Parathyroid adenoma (tissue), 2 donors: Measurements from ENCODE around the gene DDTL.
"Not testable (repeated sequence)": the region's sequence is repeated elsewhere in the genome, so short reads cannot be mapped to it uniquely, and the experiment has no call there.

Experiments
- H2AFZ ChIP-seq: fragments of 300-600 bp; sonication (generic); one replicate; pipeline ENCODE4 v1.7.0; 2017; ENCODE audit warnings: antibody characterized with exemption, mild to moderate bottlenecking
- H3K27ac ChIP-seq: fragments of 300-600 bp; sonication (generic); one replicate; pipeline ENCODE4 v1.7.0; 2017
- H3K27me3 ChIP-seq: fragments of 300-600 bp; sonication (generic); one replicate; pipeline ENCODE4 v1.7.0; 2017; ENCODE audit warnings: low read length; ENCODE audit not compliant: control insufficient read depth, insufficient read depth
- H3K36me3 ChIP-seq: fragments of 300-600 bp; sonication (generic); one replicate; pipeline ENCODE4 v1.7.0; 2017; ENCODE audit warnings: low read length; ENCODE audit not compliant: control insufficient read depth, insufficient read depth
- H3K4me1 ChIP-seq: fragments of 300-600 bp; sonication (generic); one replicate; pipeline ENCODE4 v1.7.0; 2017; ENCODE audit warnings: control low read depth
- H3K4me2 ChIP-seq: fragments of 300-600 bp; sonication (generic); one replicate; pipeline ENCODE4 v1.7.0; 2017; ENCODE audit warnings: low read length
- H3K4me3 ChIP-seq: fragments of 300-600 bp; sonication (generic); one replicate; pipeline ENCODE4 v1.7.0; 2017; ENCODE audit warnings: low read depth, low read length
- H3K79me2 ChIP-seq: fragments of 300-600 bp; sonication (generic); one replicate; pipeline ENCODE4 v1.7.0; 2017; ENCODE audit warnings: control low read depth
- H3K9ac ChIP-seq: fragments of 300-600 bp; sonication (generic); one replicate; pipeline ENCODE4 v1.7.0; 2017; ENCODE audit warnings: mild to moderate bottlenecking
- H3K9me3 ChIP-seq: fragments of 300-600 bp; sonication (generic); one replicate; pipeline ENCODE4 v1.7.0; 2017; ENCODE audit warnings: low read length; ENCODE audit not compliant: control insufficient read depth
- CTCF ChIP-seq: fragments of 300-600 bp; sonication (generic); IDR thresholded peaks from one replicate; pipeline ENCODE4 v1.7.0; 2017; ENCODE audit warnings: antibody characterized with exemption, mild to moderate bottlenecking
- donor health status: primary hyperparathyroidism.

DDTL gene

GRCh38 chr22:23966568-23966967 is at the start of gene DDTL:
Gene DDTL (plus strand): TSS chr22:23966888. CDS start chr22:23966915, 27 bp downstream.
- H3K4me1 ChIP-seq, H3K27ac ChIP-seq, H3K27me3 ChIP-seq, H3K9ac ChIP-seq, H2AFZ ChIP-seq, H3K4me3 ChIP-seq, H3K4me2 ChIP-seq, H3K79me2 ChIP-seq, H3K36me3 ChIP-seq, H3K9me3 ChIP-seq: not testable (repeated sequence)

- H3K79me2 ChIP-seq, H2AFZ ChIP-seq, H3K27ac ChIP-seq, H3K4me1 ChIP-seq, H3K9ac ChIP-seq, H3K9me3 ChIP-seq, H3K36me3 ChIP-seq, H3K4me2 ChIP-seq, H3K27me3 ChIP-seq, H3K4me3 ChIP-seq: not testable (repeated sequence)
These were observed 46.4 kb upstream of the DDTL start for GRCh38 chr22:23920267-23920611.

- H3K27me3 ChIP-seq, H3K4me2 ChIP-seq, H3K27ac ChIP-seq, H3K4me3 ChIP-seq, H2AFZ ChIP-seq, H3K79me2 ChIP-seq, H3K9ac ChIP-seq, H3K4me1 ChIP-seq, H3K9me3 ChIP-seq, H3K36me3 ChIP-seq: not testable (repeated sequence)
These were observed 45.0 kb upstream of the DDTL start for GRCh38 chr22:23921586-23922201.

GRCh38 chr22:23922921-23923320 is 43.8 kb upstream of the DDTL start:
- TF ChIP-seq CTCF = no peak
- Histone ChIP-seq H3K9ac (no peak overlapping the region), H3K4me2 (no peak overlapping the region), H3K79me2 (no peaks in the 10 kb centered on the region), H3K4me3 (no peak overlapping the region), H3K27ac (no peak overlapping the region), H3K36me3 (no peaks in the 10 kb centered on the region), H3K4me1 (no peaks in the 10 kb centered on the region), H3K27me3 (no peaks in the 10 kb centered on the region), H2AFZ (no peak overlapping the region), H3K9me3 (no peaks in the 10 kb centered on the region)

GRCh38 chr22:23925020-23925606 is 41.6 kb upstream of the DDTL start:
- H2AFZ ChIP-seq = no peak overlapping the region
- no peak overlapping the region for H3K4me2 ChIP-seq
- H3K9me3 ChIP-seq = no peaks in the 10 kb centered on the region
- TF ChIP-seq CTCF = no peak
- H3K79me2 ChIP-seq = no peaks in the 10 kb centered on the region
- H3K27ac ChIP-seq = no peak overlapping the region
- H3K27me3 ChIP-seq = no peaks in the 10 kb centered on the region
- peaks cover 7% of the 10 kb centered on the region for H3K4me1 ChIP-seq
- no peak overlapping the region for H3K9ac ChIP-seq
- no peak overlapping the region for H3K4me3 ChIP-seq
- no peaks in the 10 kb centered on the region for H3K36me3 ChIP-seq

GRCh38 chr22:23926561-23926960 is 40.1 kb upstream of the DDTL start:
- H3K36me3 ChIP-seq = no peaks in the 10 kb centered on the region
- H3K4me1 ChIP-seq = peaks cover 11% of the 10 kb centered on the region
- no peaks in the 10 kb centered on the region for H3K27me3 ChIP-seq
- H3K9me3 ChIP-seq = no peaks in the 10 kb centered on the region
- H3K4me3 ChIP-seq = no peak overlapping the region
- H3K4me2 ChIP-seq = no peak overlapping the region
- TF ChIP-seq CTCF = no peak
- H2AFZ ChIP-seq = no peak overlapping the region
- no peak overlapping the region for H3K27ac ChIP-seq
- no peaks in the 10 kb centered on the region for H3K79me2 ChIP-seq
- no peak overlapping the region for H3K9ac ChIP-seq
